Esophagus squamous epithelium (tissue), 4 donors: ENCODE data around the gene CCDC33.

Source experiments
- CTCF ChIP-seq, 6 experiments: fragments of 450-650 bp in 4 of 6; fragments of 200-600 bp in 2 of 6; sonication (generic) in 2 of 6; IDR thresholded peaks; one replicate each; pipeline ENCODE4 v1.5.1; 2016 to 2019; ENCODE audit warnings: antibody characterized with exemption in 6 of 6, mild to moderate bottlenecking in 4 of 6, moderate library complexity in 4 of 6
- POLR2A ChIP-seq, 4 donors: fragments of 450-650 bp; IDR thresholded peaks; one replicate each; pipeline ENCODE4 v1.6.1; 2017; ENCODE audit warnings: antibody characterized with exemption in 4 of 4, mild to moderate bottlenecking in 4 of 4, moderate library complexity in 3 of 4

- TF ChIP-seq POLR2A (IDR thresholded peaks at IDR 0.05) (no peak), CTCF (IDR thresholded peaks at IDR 0.05) (no peak)
Observed at GRCh38 chr15:74295800-74296199, 59.7 kb downstream of the CCDC33 start.
